ENCODE measurements around the gene GALNT4. TPM values are rescaled to one million over a fixed set of nuclear protein-coding genes. Genes with fewer than 3 reads are reported as not detected.
A peak's percentile ranks its signal among the peaks of the same experiment; 100 is the strongest.

The GALNT4 gene
- total RNA-seq (2022): 67.0 and 70.9 TPM in 2 replicates
- Bru-seq, nascent RNA: percentile 93 among the genes with signal in this experiment
- BruChase-seq, experiment 1, labeled RNA remaining after a 6-hour chase: percentile 99 among the genes with signal in this experiment
- BruChase-seq, experiment 2, labeled RNA remaining after a 2-hour chase: percentile 99 among the genes with signal in this experiment
- long read RNA-seq, full-length matches to known transcripts: 159 of 159 reads
- long read RNA-seq, partial matches to known transcripts: 0 of 159 reads
- long read RNA-seq, other reads (novel, unspliced or antisense): 0 of 159 reads

DNA sequence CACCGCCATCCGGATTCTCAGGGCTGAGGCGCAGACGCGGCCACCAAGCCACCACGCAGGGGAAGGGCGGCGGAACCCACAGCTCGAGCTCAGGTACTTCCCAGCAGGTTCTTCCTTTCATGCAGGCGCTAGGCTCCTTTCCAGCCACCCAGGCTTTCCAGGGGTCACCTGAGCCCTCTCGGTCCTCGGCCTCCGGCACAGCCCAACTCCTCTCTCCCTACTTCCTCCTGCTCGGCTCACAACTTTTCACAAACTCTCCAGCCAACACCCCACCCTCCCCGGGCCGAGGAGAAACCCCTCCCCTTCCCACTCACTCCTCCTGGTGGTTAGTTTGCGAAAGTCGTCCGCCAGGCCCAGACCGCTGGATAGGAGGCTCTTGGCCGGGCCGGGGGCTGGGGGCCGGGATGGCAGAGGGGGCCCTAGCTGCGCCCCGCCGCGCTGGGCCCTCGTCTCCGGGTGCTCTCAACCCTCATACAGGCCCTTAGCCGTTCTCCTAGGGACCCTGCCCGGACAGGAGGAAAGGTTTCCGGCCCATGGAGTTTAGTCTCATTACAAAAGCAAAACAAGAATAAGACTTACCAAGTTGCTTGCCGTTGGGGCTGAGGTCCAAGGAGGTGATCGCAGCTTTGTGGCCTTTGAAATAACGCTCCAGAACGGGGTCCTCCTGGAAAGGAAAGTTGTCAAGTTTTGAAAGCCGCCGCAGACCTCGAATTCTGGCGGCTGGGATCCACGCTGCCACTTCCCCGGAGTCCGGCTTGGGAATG lies at the start of gene GALNT4:
GALNT4 (minus strand) TSS at position 256 of the 764 bp plus-strand sequence; CDS start at position 9, 247 bp downstream.
- intact Hi-C loops (cut with micrococcal nuclease; ENCODE audit: unreplicated experiment): loop anchor here (1.0 to 5.0 kb wide), 3 partner anchors 53 to 1412 kb away; no protein-coding TSS in a partner anchor
- peaks cover 65% of the 10 kb centered on the region for H3K36me3 Mint-ChIP-seq (ENCODE audit: insufficient read depth, unreplicated experiment)
- no TSS peak for BruUV-seq (replicated peaks)
- TF ChIP-seq, protein P1, sequence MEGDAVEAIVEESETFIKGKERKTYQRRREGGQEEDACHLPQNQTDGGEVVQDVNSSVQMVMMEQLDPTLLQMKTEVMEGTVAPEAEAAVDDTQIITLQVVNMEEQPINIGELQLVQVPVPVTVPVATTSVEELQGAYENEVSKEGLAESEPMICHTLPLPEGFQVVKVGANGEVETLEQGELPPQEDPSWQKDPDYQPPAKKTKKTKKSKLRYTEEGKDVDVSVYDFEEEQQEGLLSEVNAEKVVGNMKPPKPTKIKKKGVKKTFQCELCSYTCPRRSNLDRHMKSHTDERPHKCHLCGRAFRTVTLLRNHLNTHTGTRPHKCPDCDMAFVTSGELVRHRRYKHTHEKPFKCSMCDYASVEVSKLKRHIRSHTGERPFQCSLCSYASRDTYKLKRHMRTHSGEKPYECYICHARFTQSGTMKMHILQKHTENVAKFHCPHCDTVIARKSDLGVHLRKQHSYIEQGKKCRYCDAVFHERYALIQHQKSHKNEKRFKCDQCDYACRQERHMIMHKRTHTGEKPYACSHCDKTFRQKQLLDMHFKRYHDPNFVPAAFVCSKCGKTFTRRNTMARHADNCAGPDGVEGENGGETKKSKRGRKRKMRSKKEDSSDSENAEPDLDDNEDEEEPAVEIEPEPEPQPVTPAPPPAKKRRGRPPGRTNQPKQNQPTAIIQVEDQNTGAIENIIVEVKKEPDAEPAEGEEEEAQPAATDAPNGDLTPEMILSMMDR (IDR thresholded peaks at IDR 0.05; ENCODE audit: unreplicated experiment): peak; percentile 85
- peak within 1 kb of the TSS; percentile 98 for H3K4me3 Mint-ChIP-seq (ENCODE audit: low read depth, unreplicated experiment)
- no peaks in the 10 kb centered on the region for H3K9me3 Mint-ChIP-seq (ENCODE audit: low read depth, unreplicated experiment)
- H3K4me1 Mint-ChIP-seq (ENCODE audit: low read depth, unreplicated experiment): peaks cover 34% of the 10 kb centered on the region
- peak; percentile 94 for DNase-seq
- CTCF ChIA-PET: interaction anchor here (0.6 to 1.4 kb wide), 7 partner anchors 28 to 505 kb away, joined by 3 to 11 read pairs (median 4); no protein-coding TSS in a partner anchor
- peak within 1 kb of the TSS; percentile 94 for H3K27ac Mint-ChIP-seq (ENCODE audit: unreplicated experiment)
- no peaks in the 10 kb centered on the region for H3K27me3 Mint-ChIP-seq (ENCODE audit: unreplicated experiment)

DNA sequence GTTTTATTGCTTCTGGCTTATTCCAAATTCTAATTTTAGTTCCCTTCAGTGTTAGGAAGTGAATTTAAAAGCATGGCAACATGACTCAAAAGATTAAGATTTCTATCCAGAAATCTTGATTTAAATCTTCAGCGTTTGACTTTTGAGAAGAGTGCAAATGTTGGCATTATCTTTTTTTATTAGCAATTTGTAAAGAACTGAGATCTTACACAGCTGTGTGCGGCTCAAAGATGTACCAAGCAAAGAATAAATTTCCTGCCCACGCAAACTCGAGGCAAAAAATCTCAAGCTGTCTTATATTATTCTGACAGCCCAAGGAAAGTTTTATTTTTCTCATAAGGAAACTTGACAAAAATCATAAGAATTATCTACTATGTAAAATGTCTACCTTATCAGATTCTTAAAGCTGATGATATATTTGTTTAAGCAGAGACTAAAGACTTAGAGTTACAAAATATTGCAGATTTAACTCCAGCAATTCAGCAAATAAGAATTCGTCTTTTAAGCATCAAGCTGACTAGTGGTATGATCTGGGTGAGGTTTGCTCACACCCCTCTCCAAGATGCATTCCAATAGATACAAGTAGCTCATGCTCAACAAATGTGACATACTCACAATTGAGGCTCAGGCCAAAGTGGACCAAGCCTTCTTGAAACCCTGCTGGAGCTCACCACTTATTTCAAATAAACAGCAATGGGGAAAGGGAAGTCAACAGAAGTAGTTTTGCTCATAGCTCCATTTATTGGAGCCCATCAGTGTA lies 48.6 kb upstream of the GALNT4 start:
- CTCF ChIA-PET: no interaction called here
- TF ChIP-seq, protein P1 (IDR thresholded peaks at IDR 0.05; ENCODE audit: unreplicated experiment): no peak
- no TSS peak for BruUV-seq (replicated peaks)
- intact Hi-C loops (cut with micrococcal nuclease; ENCODE audit: unreplicated experiment): no loop called here
- Mint-ChIP-seq H3K36me3 (ENCODE audit: insufficient read depth, unreplicated experiment) (no peaks in the 10 kb centered on the region), H3K27me3 (ENCODE audit: unreplicated experiment) (no peaks in the 10 kb centered on the region), H3K27ac (ENCODE audit: unreplicated experiment) (no peak overlapping the region), H3K4me1 (ENCODE audit: low read depth, unreplicated experiment) (no peaks in the 10 kb centered on the region), H3K9me3 (ENCODE audit: low read depth, unreplicated experiment) (no peaks in the 10 kb centered on the region), H3K4me3 (ENCODE audit: low read depth, unreplicated experiment) (no peak overlapping the region)
- no peak for DNase-seq

DNA sequence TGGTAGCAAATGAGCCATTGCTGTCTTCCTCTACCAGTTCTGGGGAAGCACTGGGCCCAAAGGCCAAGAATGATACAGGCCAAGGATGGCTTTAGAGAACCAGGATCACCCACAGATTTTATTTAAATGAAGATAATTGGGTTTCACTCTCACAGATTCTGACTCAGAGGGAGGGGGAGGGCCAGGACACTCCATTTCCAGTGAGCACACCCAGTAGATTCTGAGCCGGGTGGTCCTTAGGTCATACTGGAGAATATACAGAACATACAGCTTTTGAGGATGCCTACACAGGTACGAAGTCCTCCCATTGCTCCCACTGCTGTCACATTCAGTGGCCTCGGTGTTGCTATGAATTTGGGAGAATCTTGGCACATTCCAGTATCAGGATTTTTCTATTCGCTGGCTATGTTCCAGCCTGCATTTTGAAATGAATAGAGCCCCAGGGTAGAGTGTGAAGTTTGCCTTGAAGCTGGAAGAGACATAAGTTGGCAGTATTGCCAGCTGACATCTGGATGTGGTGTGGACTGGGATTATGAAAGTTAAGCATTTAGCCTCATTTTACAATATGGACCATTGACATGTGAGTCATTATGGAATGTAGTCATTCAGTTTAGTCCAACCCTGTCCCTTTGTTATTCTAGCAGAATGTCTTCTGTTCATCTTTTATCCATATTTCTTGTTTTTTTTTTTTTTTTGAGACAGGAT lies 47.0 kb upstream of the GALNT4 start:
- DNase-seq: no peak
- TF ChIP-seq, protein P1 (IDR thresholded peaks at IDR 0.05; ENCODE audit: unreplicated experiment): no peak
- BruUV-seq (replicated peaks): no TSS peak
- intact Hi-C loops (cut with micrococcal nuclease; ENCODE audit: unreplicated experiment): no loop called here
- Mint-ChIP-seq H3K4me1 (ENCODE audit: low read depth, unreplicated experiment) (no peaks in the 10 kb centered on the region), H3K36me3 (ENCODE audit: insufficient read depth, unreplicated experiment) (no peaks in the 10 kb centered on the region), H3K9me3 (ENCODE audit: low read depth, unreplicated experiment) (no peaks in the 10 kb centered on the region), H3K27ac (ENCODE audit: unreplicated experiment) (no peak overlapping the region), H3K4me3 (ENCODE audit: low read depth, unreplicated experiment) (no peak overlapping the region), H3K27me3 (ENCODE audit: unreplicated experiment) (no peaks in the 10 kb centered on the region)
- CTCF ChIA-PET: no interaction called here

DNA sequence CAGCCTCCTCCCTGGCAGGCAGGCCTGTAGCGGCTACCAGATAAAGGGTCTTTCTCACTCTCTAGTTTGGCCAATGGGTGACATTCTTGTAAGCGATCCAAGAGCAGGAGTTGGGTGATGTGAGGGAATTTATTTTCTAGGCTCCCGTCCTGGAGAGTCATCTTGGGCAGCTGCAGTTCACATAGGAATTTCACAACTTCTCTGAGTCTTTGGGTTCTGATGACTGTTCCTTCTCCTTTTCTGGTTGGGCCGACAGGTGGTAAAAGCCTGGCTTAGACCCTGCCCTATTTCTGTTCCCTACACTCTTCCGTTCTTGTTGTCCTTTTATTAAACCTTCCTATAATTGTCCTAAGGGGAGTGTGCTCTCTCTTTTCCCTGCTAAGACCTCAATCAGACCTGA lies 43.9 kb upstream of the GALNT4 start:
- Mint-ChIP-seq H3K4me3 (ENCODE audit: low read depth, unreplicated experiment) (no peak overlapping the region), H3K27me3 (ENCODE audit: unreplicated experiment) (no peaks in the 10 kb centered on the region), H3K36me3 (ENCODE audit: insufficient read depth, unreplicated experiment) (no peaks in the 10 kb centered on the region), H3K4me1 (ENCODE audit: low read depth, unreplicated experiment) (no peaks in the 10 kb centered on the region), H3K27ac (ENCODE audit: unreplicated experiment) (no peak overlapping the region), H3K9me3 (ENCODE audit: low read depth, unreplicated experiment) (no peaks in the 10 kb centered on the region)
- DNase-seq: no peak
- no TSS peak for BruUV-seq (replicated peaks)
- CTCF ChIA-PET: no interaction called here
- TF ChIP-seq, protein P1 (IDR thresholded peaks at IDR 0.05; ENCODE audit: unreplicated experiment): no peak
- intact Hi-C loops (cut with micrococcal nuclease; ENCODE audit: unreplicated experiment): no loop called here
